Common myeloid progenitor, CD34-positive (primary cell): ENCODE measurements around the gene HDAC9.
A peak's percentile ranks its signal among the peaks of the same experiment; 100 is the strongest.

Source experiments
- CTCF ChIA-PET: fragments of 350-600 bp; sonication (Branson Sonifier 250); formaldehyde crosslinking; loops from one replicate; lab custom pipeline; 2021; ENCODE audit warnings: antibody characterized with exemption; lab: Charles Lee
- POLR2A ChIA-PET: fragments of 350-600 bp; sonication (Branson Sonifier 250); formaldehyde crosslinking; loops from one replicate; lab custom pipeline; 2021; ENCODE audit warnings: antibody characterized with exemption; lab: Charles Lee
- DNase-seq, 3 donors: peaks; one replicate each; pipeline versions ENCODE4 v3.0.0 to v3.0.0-alpha.2; 2013
- H3K27ac ChIP-seq, 2 experiments: 1 replicate in 1 of 2; 2 replicates in 1 of 2; pipeline ENCODE4 v1.7.0; 2013; ENCODE audit warnings: inconsistent platforms in 2 of 2, low read length in 2 of 2, mild to moderate bottlenecking in 2 of 2, low read depth in 1 of 2, moderate library complexity in 1 of 2; ENCODE audit not compliant: severe bottlenecking in 2 of 2, insufficient read depth in 1 of 2, poor library complexity in 1 of 2
- H3K27me3 ChIP-seq, 5 experiments: replicated peaks in 2 of 5; 1 replicate in 3 of 5; 2 replicates in 2 of 5; pipeline versions ENCODE4 v1.6.1 to v1.7.0; 2013; ENCODE audit warnings: low read length in 4 of 5, mild to moderate bottlenecking in 2 of 5, moderate library complexity in 2 of 5, inconsistent platforms in 1 of 5; ENCODE audit not compliant: insufficient read depth in 5 of 5, control insufficient read depth in 4 of 5
- H3K36me3 ChIP-seq, 4 experiments: 1 replicate in 2 of 4; 2 replicates in 2 of 4; pipeline versions ENCODE4 v1.6.1 to v1.7.0; 2013; ENCODE audit warnings: low read length in 3 of 4, control low read depth in 1 of 4, mild to moderate bottlenecking in 1 of 4; ENCODE audit not compliant: control insufficient read depth in 4 of 4, insufficient read depth in 4 of 4
- H3K4me1 ChIP-seq, 4 experiments: 1 replicate in 3 of 4; 2 replicates in 1 of 4; pipeline versions ENCODE4 v1.6.1 to v1.7.1; 2013; ENCODE audit warnings: low read length in 3 of 4, mild to moderate bottlenecking in 3 of 4, control low read depth in 1 of 4, inconsistent platforms in 1 of 4, moderate library complexity in 1 of 4; ENCODE audit not compliant: control insufficient read depth in 4 of 4, insufficient read depth in 4 of 4; ENCODE audit errors: control extremely low read depth in 1 of 4
- H3K4me3 ChIP-seq, 7 experiments: 1 replicate in 4 of 7; 2 replicates in 3 of 7; pipeline versions ENCODE4 v1.5.1 to v1.7.0; 2013; ENCODE audit warnings: mild to moderate bottlenecking in 7 of 7, low read length in 6 of 7, moderate library complexity in 6 of 7, inconsistent platforms in 2 of 7, low read depth in 2 of 7, control low read depth in 1 of 7; ENCODE audit not compliant: insufficient read depth in 4 of 7, control insufficient read depth in 1 of 7; ENCODE audit errors: extremely low read depth in 1 of 7
- H3K9me3 ChIP-seq, 5 experiments: 1 replicate in 4 of 5; 2 replicates in 1 of 5; pipeline versions ENCODE4 v1.6.1 to v1.7.1; 2013; ENCODE audit warnings: low read length in 4 of 5, mild to moderate bottlenecking in 2 of 5, inconsistent platforms in 1 of 5, low read depth in 1 of 5, moderate library complexity in 1 of 5; ENCODE audit not compliant: control insufficient read depth in 4 of 5, insufficient read depth in 2 of 5; ENCODE audit errors: control extremely low read depth in 1 of 5
- WGBS: methylation state at CpG from one replicate; pipeline ENCODE4 v1.1.5; 2013; ENCODE audit not compliant: insufficient coverage; 5-methylcytosine and 5-hydroxymethylcytosine counted together

Gene HDAC9

GRCh38 chr7:18583305-18583704 is 87.8 kb downstream of the HDAC9 start:
- no peaks in the 10 kb centered on the region for H3K9me3 ChIP-seq
- H3K27ac ChIP-seq: no peak overlapping the region
- H3K36me3 ChIP-seq: no peaks in the 10 kb centered on the region
- no peak for DNase-seq
- no peak overlapping the region for H3K4me3 ChIP-seq
- ChIA-PET POLR2A (no interaction called here), CTCF (interaction anchor here (1.0 to 1.3 kb wide), 3 partner anchors 14 to 230 kb away, joined by 3 read pairs; no protein-coding TSS in a partner anchor)
- H3K4me1 ChIP-seq: no peaks in the 10 kb centered on the region
- no CpG with 5 or more reads among the region's 2 CpGs for whole genome bisulfite sequencing
- H3K27me3 ChIP-seq: no peaks in the 10 kb centered on the region

- H3K4me1 ChIP-seq: peaks cover 0 to 7% (median 0%) of the 10 kb centered on the region in 4 experiments
- H3K27ac ChIP-seq: no peak overlapping the region
- 59% methylated on average over 4 of the region's 7 CpGs for WGBS
- no peak overlapping the region for H3K4me3 ChIP-seq
- peak in 2 of 3 donors; percentile 9 to 13 for DNase-seq
- no peaks in the 10 kb centered on the region for H3K27me3 ChIP-seq
- POLR2A ChIA-PET: no interaction called here
- peaks cover 0 to 15% (median 4%) of the 10 kb centered on the region in 4 experiments for H3K36me3 ChIP-seq
- H3K9me3 ChIP-seq: no peaks in the 10 kb centered on the region
- CTCF ChIA-PET: interaction anchor here (0.9 to 2.6 kb wide), 11 partner anchors 10 to 272 kb away, joined by 3 to 19 read pairs (median 4); no protein-coding TSS in a partner anchor
Observed at GRCh38 chr7:18590241-18590640, 94.7 kb downstream of the HDAC9 start.

GRCh38 chr7:18590744-18591340 is 95.3 kb downstream of the HDAC9 start:
- H3K4me1 ChIP-seq: peaks cover 0 to 7% (median 0%) of the 10 kb centered on the region in 4 experiments
- H3K36me3 ChIP-seq: peaks cover 0 to 15% (median 4%) of the 10 kb centered on the region in 4 experiments
- H3K9me3 ChIP-seq: no peaks in the 10 kb centered on the region
- peak; percentile 30 to 58 (median 53) for DNase-seq
- no peak overlapping the region for H3K4me3 ChIP-seq
- 80% methylated on average over 1 of the region's 1 CpG for WGBS
- H3K27ac ChIP-seq: no peak overlapping the region
- ChIA-PET POLR2A (interaction anchor here (0.7 kb wide), 1 partner anchor 886 kb away, joined by 4 read pairs; no protein-coding TSS in a partner anchor), CTCF (interaction anchor here (0.9 to 2.6 kb wide), 11 partner anchors 10 to 273 kb away, joined by 3 to 19 read pairs (median 4); no protein-coding TSS in a partner anchor)
- H3K27me3 ChIP-seq: no peaks in the 10 kb centered on the region

- Histone ChIP-seq H3K4me3 (no peak overlapping the region), H3K27me3 (no peaks in the 10 kb centered on the region), H3K9me3 (peaks cover 0 to under 1% (median 0%) of the 10 kb centered on the region in 5 experiments), H3K4me1 (peaks cover 0 to 7% (median 0%) of the 10 kb centered on the region in 4 experiments), H3K27ac (no peak overlapping the region), H3K36me3 (peaks cover 0 to 20% (median 8%) of the 10 kb centered on the region in 4 experiments)
- WGBS: 100% methylated on average over 1 of the region's 4 CpGs
- no peak for DNase-seq
- CTCF ChIA-PET: interaction anchor here (1.9 kb wide), 1 partner anchor 72 kb away, joined by 4 read pairs; no protein-coding TSS in a partner anchor
- POLR2A ChIA-PET: no interaction called here
Observed at GRCh38 chr7:18593602-18594279, 98.2 kb downstream of the HDAC9 start.

GRCh38 chr7:18597754-18598153 is 102.2 kb downstream of the HDAC9 start:
- Histone ChIP-seq H3K4me1 (no peaks in the 10 kb centered on the region), H3K36me3 (peaks cover 0 to 53% (median 12%) of the 10 kb centered on the region in 4 experiments), H3K27me3 (no peaks in the 10 kb centered on the region), H3K27ac (no peak overlapping the region), H3K9me3 (peaks cover 3 to 27% (median 11%) of the 10 kb centered on the region in 5 experiments), H3K4me3 (no peak overlapping the region)
- no peak for DNase-seq
- CTCF ChIA-PET: interaction anchor here (0.7 kb wide), 1 partner anchor 24 kb away, joined by 3 read pairs; no protein-coding TSS in a partner anchor
- no CpG with 5 or more reads among the region's 1 CpG for WGBS
- POLR2A ChIA-PET: no interaction called here

- Histone ChIP-seq H3K4me1 (no peaks in the 10 kb centered on the region), H3K4me3 (no peak overlapping the region), H3K27ac (no peak overlapping the region), H3K9me3 (peaks cover 3 to 22% (median 15%) of the 10 kb centered on the region in 5 experiments), H3K36me3 (peaks cover 0 to 27% (median 4%) of the 10 kb centered on the region in 4 experiments), H3K27me3 (no peaks in the 10 kb centered on the region)
- WGBS: 100% methylated on average over 1 of the region's 1 CpG
- no peak for DNase-seq
- CTCF ChIA-PET: interaction anchor here (0.7 kb wide), 1 partner anchor 256 kb away, joined by 3 read pairs; no protein-coding TSS in a partner anchor
- POLR2A ChIA-PET: no interaction called here
Observed at GRCh38 chr7:18607025-18607424, 111.5 kb downstream of the HDAC9 start.
